Measurements from ENCODE around the gene RAB3GAP1. TPM values are rescaled to one million over a fixed set of nuclear protein-coding genes. Genes with fewer than 3 reads are reported as not detected.

RAB3GAP1 gene
- total RNA-seq, 1 experiment from 2014 or later: 32.0 TPM

DNA sequence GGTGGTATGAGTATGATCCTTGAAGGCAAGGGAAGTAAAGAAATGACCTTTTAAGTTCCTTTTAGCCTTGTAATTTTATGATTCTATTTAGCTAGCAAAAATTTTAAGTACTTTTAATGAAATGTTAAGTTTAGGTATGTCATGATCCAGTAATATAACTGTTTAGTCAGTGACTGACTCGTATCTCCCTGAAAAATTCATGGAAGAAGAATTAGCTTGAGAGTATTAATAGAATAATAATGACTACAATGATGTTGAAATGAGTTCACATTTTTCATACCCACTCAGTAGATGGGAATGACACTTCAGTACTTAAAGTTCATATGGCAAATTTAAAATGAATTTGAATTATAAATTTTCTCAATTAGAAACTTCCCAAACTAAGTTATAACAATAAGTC is 14.6 kb downstream of the RAB3GAP1 start:
- peaks cover 30 to 38% of the 10 kb centered on the region in 2 experiments for H3K9me3 Mint-ChIP-seq
- H3K27ac Mint-ChIP-seq: no peak overlapping the region
- H3K36me3 Mint-ChIP-seq (ENCODE audit: insufficient read depth in 1 of 3, low read depth in 3 of 3): peaks cover 40 to 58% (median 54%) of the 10 kb centered on the region in 3 experiments
- Histone ChIP-seq H3K56ac (ENCODE audit: insufficient read length, low read depth, low read length) (no peak overlapping the region), H3K79me2 (ENCODE audit: insufficient read depth, low read length) (peaks cover 4% of the 10 kb centered on the region; the same call in 1 of the 2 replicates), H4K20me1 (ENCODE audit: control insufficient read depth, insufficient read depth, insufficient read length) (no peaks in the 10 kb centered on the region), H4K91ac (ENCODE audit: insufficient read length, low read depth, low read length) (no peak overlapping the region), H3K9me3 (ENCODE audit: control insufficient read depth, low read depth, low read length) (peaks cover 15% of the 10 kb centered on the region), H2BK15ac (ENCODE audit: low read depth, low read length) (no peak overlapping the region), H3K9ac (ENCODE audit: extremely low read depth, insufficient read length, low read length) (no peak overlapping the region), H2BK12ac (ENCODE audit: insufficient read length, low read depth, low read length) (no peak overlapping the region), H3K27ac (ENCODE audit: insufficient read length, low read depth, low read length) (no peak overlapping the region), H3K79me1 (ENCODE audit: insufficient read depth, low read depth, low read length, poor library complexity, severe bottlenecking) (peaks cover 5% of the 10 kb centered on the region), H2AK5ac (ENCODE audit: insufficient read length, low read length) (no peak overlapping the region), H3K4me2 (ENCODE audit: insufficient read depth, insufficient read length, low read length) (no peak overlapping the region), H2AFZ (ENCODE audit: low read length) (no peak overlapping the region), H2BK120ac (ENCODE audit: low read depth, low read length, poor library complexity, severe bottlenecking) (no peak overlapping the region), H3K23me2 (ENCODE audit: insufficient read length, low read depth, low read length, poor library complexity, severe bottlenecking) (no peaks in the 10 kb centered on the region), H3K23ac (ENCODE audit: insufficient read length, low read depth, low read length) (no peak overlapping the region), H3K4me1 (ENCODE audit: insufficient read depth, low read length) (no peaks in the 10 kb centered on the region), H3T11ph (ENCODE audit: low read length) (no peak overlapping the region), H3K4ac (ENCODE audit: low read depth, low read length) (no peak overlapping the region), H3K18ac (ENCODE audit: insufficient read length, low read depth, low read length) (no peak overlapping the region), H4K5ac (ENCODE audit: insufficient read length, low read depth, low read length) (no peak overlapping the region), H3K14ac (ENCODE audit: insufficient read depth, low read length) (no peak overlapping the region), H2BK20ac (ENCODE audit: low read depth, low read length, poor library complexity, severe bottlenecking) (no peak overlapping the region), H4K8ac (replicated peaks; ENCODE audit: insufficient read length, low read depth, low read length) (no peak overlapping the region), H2BK5ac (ENCODE audit: insufficient read length, low read length) (no peak overlapping the region), H3K27me3 (ENCODE audit: insufficient read depth, low read length) (no peaks in the 10 kb centered on the region)
- WGBS (ENCODE audit: extremely low coverage, insufficient read length, low lambda C conversion rate): no CpG with 5 or more reads among the region's 1 CpG
- H3K27me3 Mint-ChIP-seq (ENCODE audit: low read depth): peaks cover 1% of the 10 kb centered on the region; the same call in 1 of the 2 replicates
- TF ChIP-seq, protein P1, sequence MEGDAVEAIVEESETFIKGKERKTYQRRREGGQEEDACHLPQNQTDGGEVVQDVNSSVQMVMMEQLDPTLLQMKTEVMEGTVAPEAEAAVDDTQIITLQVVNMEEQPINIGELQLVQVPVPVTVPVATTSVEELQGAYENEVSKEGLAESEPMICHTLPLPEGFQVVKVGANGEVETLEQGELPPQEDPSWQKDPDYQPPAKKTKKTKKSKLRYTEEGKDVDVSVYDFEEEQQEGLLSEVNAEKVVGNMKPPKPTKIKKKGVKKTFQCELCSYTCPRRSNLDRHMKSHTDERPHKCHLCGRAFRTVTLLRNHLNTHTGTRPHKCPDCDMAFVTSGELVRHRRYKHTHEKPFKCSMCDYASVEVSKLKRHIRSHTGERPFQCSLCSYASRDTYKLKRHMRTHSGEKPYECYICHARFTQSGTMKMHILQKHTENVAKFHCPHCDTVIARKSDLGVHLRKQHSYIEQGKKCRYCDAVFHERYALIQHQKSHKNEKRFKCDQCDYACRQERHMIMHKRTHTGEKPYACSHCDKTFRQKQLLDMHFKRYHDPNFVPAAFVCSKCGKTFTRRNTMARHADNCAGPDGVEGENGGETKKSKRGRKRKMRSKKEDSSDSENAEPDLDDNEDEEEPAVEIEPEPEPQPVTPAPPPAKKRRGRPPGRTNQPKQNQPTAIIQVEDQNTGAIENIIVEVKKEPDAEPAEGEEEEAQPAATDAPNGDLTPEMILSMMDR (conservative IDR thresholded peaks at IDR 0.05): no peak
- H3K4me1 Mint-ChIP-seq: no peaks in the 10 kb centered on the region
- H3K4me3 Mint-ChIP-seq: no peak overlapping the region
- DNase-seq: no peak

All from H9 (cell line).